ENCODE data around the gene GOSR2. TPM values are rescaled to one million over a fixed set of nuclear protein-coding genes. Genes with fewer than 3 reads are reported as not detected.

Gene GOSR2
- total and polyA plus RNA-seq, 2 of the 4 experiments (the other 2 are of a cell fraction): 63.4 to 75.6 TPM

GRCh38 chr17:46878055-46878454 lies 44.9 kb upstream of the GOSR2 start:
- WGBS, 2 experiments (ENCODE audit: extremely low coverage in 2 of 2, insufficient read length in 1 of 2): 53% methylated on average over 6 of the region's 6 CpGs; no CpG with 5 or more reads in 1 of the 2 experiments
- intact Hi-C loops (cut with micrococcal nuclease): no loop called here
- POLR2A ChIA-PET (ENCODE audit: unreplicated experiment): no interaction called here

More at GRCh38 chr17:46878055-46878454, 44.9 kb upstream of the GOSR2 start:
- Histone ChIP-seq H3K18ac (ENCODE audit: low read depth, low read length) (no peak overlapping the region), H3K79me1 (ENCODE audit: low read depth in 1 of 2, low read length in 2 of 2) (no peaks in the 10 kb centered on the region), H3K4me2 (ENCODE audit: low read depth, low read length) (no peak overlapping the region), H3K56ac (ENCODE audit: extremely low read depth, insufficient read depth, low read length) (no peak overlapping the region), H2BK120ac (ENCODE audit: low read depth, low read length) (no peak overlapping the region), H2AK5ac (ENCODE audit: low read depth, low read length) (no peak overlapping the region), H3K4ac (ENCODE audit: low read depth, low read length) (no peak overlapping the region), H3K23ac (ENCODE audit: low read depth, low read length) (no peak overlapping the region), H3K36me3 (ENCODE audit: control insufficient read depth, insufficient read depth, low read length) (no peaks in the 10 kb centered on the region), H4K20me1 (ENCODE audit: insufficient read depth, low read length) (no peaks in the 10 kb centered on the region), H2AFZ (replicated peaks; ENCODE audit: low read length, poor library complexity) (no peak overlapping the region), H3K4me3 (ENCODE audit: insufficient read depth, low read depth, low read length) (no peak overlapping the region), H4K8ac (ENCODE audit: low read depth in 2 of 2, low read length in 2 of 2) (no peak overlapping the region), H3K9me1 (ENCODE audit: insufficient read depth, low read length) (no peaks in the 10 kb centered on the region), H2BK15ac (ENCODE audit: low read depth, low read length) (no peak overlapping the region), H3K14ac (replicated peaks; ENCODE audit: low read depth, low read length) (no peak overlapping the region), H4K5ac (ENCODE audit: low read depth, low read length) (no peak overlapping the region), H3K27ac (ENCODE audit: insufficient read depth, low read length) (no peak overlapping the region), H2AK9ac (replicated peaks; ENCODE audit: low read depth, low read length, poor library complexity) (no peak overlapping the region), H3K27me3 (ENCODE audit: control insufficient read depth, insufficient read depth, low read length) (peaks cover 38% of the 10 kb centered on the region), H3K9me3 (ENCODE audit: control insufficient read depth, insufficient read depth, low read length) (no peaks in the 10 kb centered on the region), H3K4me1 (ENCODE audit: control insufficient read depth, insufficient read depth, low read length) (no peaks in the 10 kb centered on the region), H4K91ac (ENCODE audit: insufficient read depth, low read depth, low read length) (no peak overlapping the region), H3K9ac (ENCODE audit: low read depth, low read length) (no peak overlapping the region), H2BK5ac (ENCODE audit: low read depth, low read length, poor library complexity, severe bottlenecking) (no peak overlapping the region), H2BK20ac (ENCODE audit: low read depth, low read length) (no peak overlapping the region)
- in situ Hi-C loops (cut with MboI; ENCODE audit: low sequenced_read_pairs) (no loop called here), dilution Hi-C loops (cut with HindIII; ENCODE audit: low sequenced_read_pairs, unreplicated experiment) (no loop called here)
- BruUV-seq (replicated peaks): no TSS peak
- no peak for DNase-seq
- TF ChIP-seq CTCF (conservative IDR thresholded peaks at IDR 0.05; ENCODE audit: low read depth, low read length) (no peak), CHD1 (IDR thresholded peaks at IDR 0.05; ENCODE audit: low read depth, low read length) (no peak), MAZ (IDR thresholded peaks at IDR 0.05; ENCODE audit: borderline replicate concordance, low read depth, low read length) (no peak), POLR2A (IDR thresholded peaks at IDR 0.05; ENCODE audit: low read depth, low read length) (no peak), MAFK (IDR thresholded peaks at IDR 0.05; ENCODE audit: low read depth, low read length) (no peak)
- CTCF ChIA-PET: no interaction called here
- ATAC-seq (ENCODE audit: low read depth): no peak
